Measurements from ENCODE around the gene RMRP.

DNA sequence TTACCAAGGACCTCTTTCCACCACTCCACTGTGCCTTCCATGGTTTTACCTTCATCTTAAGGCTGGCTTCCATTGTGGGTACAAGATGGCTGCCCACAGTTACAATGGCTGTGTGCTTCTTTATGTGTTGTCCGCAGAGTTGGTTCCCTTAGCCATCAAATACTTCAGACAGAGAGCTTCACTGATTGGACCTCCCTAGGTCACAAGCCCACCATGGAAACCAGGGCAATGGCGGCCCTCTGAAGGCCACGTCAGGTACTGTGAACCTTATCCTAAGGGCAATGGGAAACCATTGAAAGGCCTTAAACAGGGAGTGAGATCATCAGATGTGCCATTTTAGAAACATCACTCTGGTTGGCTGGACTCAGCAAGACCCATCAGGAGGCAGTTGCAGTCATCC, 10.1 kb upstream of the RMRP start:
- TF ChIP-seq, protein P1, sequence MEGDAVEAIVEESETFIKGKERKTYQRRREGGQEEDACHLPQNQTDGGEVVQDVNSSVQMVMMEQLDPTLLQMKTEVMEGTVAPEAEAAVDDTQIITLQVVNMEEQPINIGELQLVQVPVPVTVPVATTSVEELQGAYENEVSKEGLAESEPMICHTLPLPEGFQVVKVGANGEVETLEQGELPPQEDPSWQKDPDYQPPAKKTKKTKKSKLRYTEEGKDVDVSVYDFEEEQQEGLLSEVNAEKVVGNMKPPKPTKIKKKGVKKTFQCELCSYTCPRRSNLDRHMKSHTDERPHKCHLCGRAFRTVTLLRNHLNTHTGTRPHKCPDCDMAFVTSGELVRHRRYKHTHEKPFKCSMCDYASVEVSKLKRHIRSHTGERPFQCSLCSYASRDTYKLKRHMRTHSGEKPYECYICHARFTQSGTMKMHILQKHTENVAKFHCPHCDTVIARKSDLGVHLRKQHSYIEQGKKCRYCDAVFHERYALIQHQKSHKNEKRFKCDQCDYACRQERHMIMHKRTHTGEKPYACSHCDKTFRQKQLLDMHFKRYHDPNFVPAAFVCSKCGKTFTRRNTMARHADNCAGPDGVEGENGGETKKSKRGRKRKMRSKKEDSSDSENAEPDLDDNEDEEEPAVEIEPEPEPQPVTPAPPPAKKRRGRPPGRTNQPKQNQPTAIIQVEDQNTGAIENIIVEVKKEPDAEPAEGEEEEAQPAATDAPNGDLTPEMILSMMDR (IDR thresholded peaks at IDR 0.05) = no peak
- TF ChIP-seq POLR2A (IDR thresholded peaks at IDR 0.05) = no peak

Measured in esophagus squamous epithelium (tissue), 4 donors.